ENCODE results near the gene TNNC1. TPM values are rescaled to one million over a fixed set of nuclear protein-coding genes. Genes with fewer than 3 reads are reported as not detected.
A peak's percentile ranks its signal among the peaks of the same experiment; 100 is the strongest.

Gene TNNC1
- polyA plus RNA-seq, 3 donors = not detected

DNA sequence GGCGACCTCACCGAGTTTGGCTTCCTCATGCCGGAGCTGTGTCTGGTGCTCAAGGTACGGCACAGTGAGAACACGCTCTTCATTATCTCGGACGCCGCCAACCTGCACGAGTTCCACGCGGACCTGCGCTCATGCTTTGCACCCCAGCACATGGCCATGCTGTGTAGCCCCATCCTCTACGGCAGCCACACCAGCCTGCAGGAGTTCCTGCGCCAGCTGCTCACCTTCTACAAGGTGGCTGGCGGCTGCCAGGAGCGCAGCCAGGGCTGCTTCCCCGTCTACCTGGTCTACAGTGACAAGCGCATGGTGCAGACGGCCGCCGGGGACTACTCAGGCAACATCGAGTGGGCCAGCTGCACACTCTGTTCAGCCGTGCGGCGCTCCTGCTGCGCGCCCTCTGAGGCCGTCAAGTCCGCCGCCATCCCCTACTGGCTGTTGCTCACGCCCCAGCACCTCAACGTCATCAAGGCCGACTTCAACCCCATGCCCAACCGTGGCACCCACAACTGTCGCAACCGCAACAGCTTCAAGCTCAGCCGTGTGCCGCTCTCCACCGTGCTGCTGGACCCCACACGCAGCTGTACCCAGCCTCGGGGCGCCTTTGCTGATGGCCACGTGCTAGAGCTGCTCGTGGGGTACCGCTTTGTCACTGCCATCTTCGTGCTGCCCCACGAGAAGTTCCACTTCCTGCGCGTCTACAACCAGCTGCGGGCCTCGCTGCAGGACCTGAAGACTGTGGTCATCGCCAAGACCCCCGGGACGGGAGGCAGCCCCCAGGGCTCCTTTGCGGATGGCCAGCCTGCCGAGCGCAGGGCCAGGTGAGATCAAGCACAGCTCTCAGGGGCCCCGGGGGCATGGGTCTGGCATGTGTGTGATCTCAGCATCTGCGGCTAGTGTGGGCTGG lies 34.2 kb upstream of the TNNC1 start:
- peaks cover 6% of the 10 kb centered on the region for H3K79me2 ChIP-seq (ENCODE audit: insufficient read depth, low read length)
- TF ChIP-seq, protein P1, sequence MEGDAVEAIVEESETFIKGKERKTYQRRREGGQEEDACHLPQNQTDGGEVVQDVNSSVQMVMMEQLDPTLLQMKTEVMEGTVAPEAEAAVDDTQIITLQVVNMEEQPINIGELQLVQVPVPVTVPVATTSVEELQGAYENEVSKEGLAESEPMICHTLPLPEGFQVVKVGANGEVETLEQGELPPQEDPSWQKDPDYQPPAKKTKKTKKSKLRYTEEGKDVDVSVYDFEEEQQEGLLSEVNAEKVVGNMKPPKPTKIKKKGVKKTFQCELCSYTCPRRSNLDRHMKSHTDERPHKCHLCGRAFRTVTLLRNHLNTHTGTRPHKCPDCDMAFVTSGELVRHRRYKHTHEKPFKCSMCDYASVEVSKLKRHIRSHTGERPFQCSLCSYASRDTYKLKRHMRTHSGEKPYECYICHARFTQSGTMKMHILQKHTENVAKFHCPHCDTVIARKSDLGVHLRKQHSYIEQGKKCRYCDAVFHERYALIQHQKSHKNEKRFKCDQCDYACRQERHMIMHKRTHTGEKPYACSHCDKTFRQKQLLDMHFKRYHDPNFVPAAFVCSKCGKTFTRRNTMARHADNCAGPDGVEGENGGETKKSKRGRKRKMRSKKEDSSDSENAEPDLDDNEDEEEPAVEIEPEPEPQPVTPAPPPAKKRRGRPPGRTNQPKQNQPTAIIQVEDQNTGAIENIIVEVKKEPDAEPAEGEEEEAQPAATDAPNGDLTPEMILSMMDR (IDR thresholded peaks at IDR 0.05) = no peak
- WGBS (ENCODE audit: insufficient coverage) = 97% methylated on average over 54 of the region's 59 CpGs
- H3K36me3 ChIP-seq (replicated peaks in 1 of 2; ENCODE audit: control insufficient read depth in 1 of 2, insufficient read depth in 2 of 2, low read length in 2 of 2) = peaks cover 57 to 86% of the 10 kb centered on the region in 2 donors
- H3K27me3 ChIP-seq (ENCODE audit: control insufficient read depth in 2 of 2, insufficient read depth in 2 of 2, low read length in 2 of 2) = no peaks in the 10 kb centered on the region
- peaks cover 35 to 47% of the 10 kb centered on the region in 2 donors for H3K4me1 ChIP-seq (ENCODE audit: control insufficient read depth in 1 of 2, insufficient read depth in 2 of 2, low read length in 2 of 2)
- no peak overlapping the region for H3K27ac ChIP-seq (ENCODE audit: low read depth in 1 of 2, low read length in 2 of 2)
- no peak overlapping the region for H3K9ac ChIP-seq (ENCODE audit: insufficient read depth, low read length, poor library complexity, severe bottlenecking)
- no peak overlapping the region for H3K4me3 Mint-ChIP-seq
- DNase-seq = no peak
- H3K9me3 ChIP-seq (replicated peaks in 1 of 2; ENCODE audit: control insufficient read depth in 1 of 2, insufficient read depth in 1 of 2, low read length in 2 of 2) = no peaks in the 10 kb centered on the region
- H3K36me3 Mint-ChIP-seq = peaks cover 80 to 90% of the 10 kb centered on the region in 2 donors
- H3K9me3 Mint-ChIP-seq = peaks cover 0 to 3% (median 0%) of the 10 kb centered on the region in 7 donors
- intact Hi-C loops (cut with micrococcal nuclease) = no loop called here
- peak overlapping the region in 1 of 7 donors; percentile 62 for H3K27ac Mint-ChIP-seq
- H3K4me2 ChIP-seq (replicated peaks; ENCODE audit: extremely low read depth, low read length, poor library complexity, severe bottlenecking) = no peak overlapping the region
- H2AFZ ChIP-seq (ENCODE audit: insufficient read depth, low read depth, low read length, poor library complexity, severe bottlenecking) = no peak overlapping the region
- H3K27me3 Mint-ChIP-seq (ENCODE audit: low read depth in 3 of 3) = peaks cover 0 to 5% (median 0%) of the 10 kb centered on the region in 3 donors
- peaks cover 44% of the 10 kb centered on the region for H3K4me1 Mint-ChIP-seq
- no peaks in the 10 kb centered on the region for H4K20me1 ChIP-seq (ENCODE audit: insufficient read depth, low read length)
- no peak overlapping the region for H3K4me3 ChIP-seq (replicated peaks in 1 of 3; ENCODE audit: low read depth in 2 of 3, low read length in 3 of 3)

DNA sequence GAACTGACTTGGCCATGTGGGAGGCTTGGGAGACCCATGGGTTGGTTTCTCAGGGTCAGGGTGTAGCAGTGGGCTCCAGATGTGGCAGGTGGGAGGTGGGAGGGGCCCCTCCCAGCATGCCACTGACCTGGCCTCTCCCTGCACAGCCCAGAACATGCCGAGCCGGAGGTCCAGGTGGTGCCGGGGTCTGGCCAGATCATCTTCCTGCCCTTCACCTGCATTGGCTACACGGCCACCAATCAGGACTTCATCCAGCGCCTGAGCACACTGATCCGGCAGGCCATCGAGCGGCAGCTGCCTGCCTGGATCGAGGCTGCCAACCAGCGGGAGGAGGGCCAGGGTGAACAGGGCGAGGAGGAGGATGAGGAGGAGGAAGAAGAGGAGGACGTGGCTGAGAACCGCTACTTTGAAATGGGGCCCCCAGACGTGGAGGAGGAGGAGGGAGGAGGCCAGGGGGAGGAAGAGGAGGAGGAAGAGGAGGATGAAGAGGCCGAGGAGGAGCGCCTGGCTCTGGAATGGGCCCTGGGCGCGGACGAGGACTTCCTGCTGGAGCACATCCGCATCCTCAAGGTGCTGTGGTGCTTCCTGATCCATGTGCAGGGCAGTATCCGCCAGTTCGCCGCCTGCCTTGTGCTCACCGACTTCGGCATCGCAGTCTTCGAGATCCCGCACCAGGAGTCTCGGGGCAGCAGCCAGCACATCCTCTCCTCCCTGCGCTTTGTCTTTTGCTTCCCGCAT lies 33.4 kb upstream of the TNNC1 start:
- H3K4me1 ChIP-seq (ENCODE audit: control insufficient read depth in 1 of 2, insufficient read depth in 2 of 2, low read length in 2 of 2) = peaks cover 27 to 39% of the 10 kb centered on the region in 2 donors
- no peak overlapping the region for H3K4me3 ChIP-seq (replicated peaks in 1 of 3; ENCODE audit: low read depth in 2 of 3, low read length in 3 of 3)
- peaks cover 6% of the 10 kb centered on the region for H3K79me2 ChIP-seq (ENCODE audit: insufficient read depth, low read length)
- 91% methylated on average over 31 of the region's 31 CpGs for WGBS (ENCODE audit: insufficient coverage)
- H3K27me3 ChIP-seq (ENCODE audit: control insufficient read depth in 2 of 2, insufficient read depth in 2 of 2, low read length in 2 of 2) = no peaks in the 10 kb centered on the region
- Mint-ChIP-seq H3K9me3 (peaks cover 0 to 3% (median 0%) of the 10 kb centered on the region in 7 donors), H3K36me3 (peaks cover 80 to 90% of the 10 kb centered on the region in 2 donors), H3K4me3 (no peak overlapping the region), H3K27ac (peak overlapping the region in 2 of 7 donors; percentile 11 to 62), H3K4me1 (peaks cover 36% of the 10 kb centered on the region), H3K27me3 (ENCODE audit: low read depth in 3 of 3) (peaks cover 0 to 5% (median 0%) of the 10 kb centered on the region in 3 donors)
- no peaks in the 10 kb centered on the region for H4K20me1 ChIP-seq (ENCODE audit: insufficient read depth, low read length)
- H3K4me2 ChIP-seq (replicated peaks; ENCODE audit: extremely low read depth, low read length, poor library complexity, severe bottlenecking) = no peak overlapping the region
- H2AFZ ChIP-seq (ENCODE audit: insufficient read depth, low read depth, low read length, poor library complexity, severe bottlenecking) = no peak overlapping the region
- intact Hi-C loops (cut with micrococcal nuclease) = no loop called here
- TF ChIP-seq, protein P1 (IDR thresholded peaks at IDR 0.05) = no peak
- H3K36me3 ChIP-seq (replicated peaks in 1 of 2; ENCODE audit: control insufficient read depth in 1 of 2, insufficient read depth in 2 of 2, low read length in 2 of 2) = peaks cover 58 to 86% of the 10 kb centered on the region in 2 donors
- no peak overlapping the region for H3K27ac ChIP-seq (ENCODE audit: low read depth in 1 of 2, low read length in 2 of 2)
- no peak overlapping the region for H3K9ac ChIP-seq (ENCODE audit: insufficient read depth, low read length, poor library complexity, severe bottlenecking)
- H3K9me3 ChIP-seq (replicated peaks in 1 of 2; ENCODE audit: control insufficient read depth in 1 of 2, insufficient read depth in 1 of 2, low read length in 2 of 2) = no peaks in the 10 kb centered on the region
- DNase-seq = no peak
